B cell (primary cell): ENCODE results near the gene ZCCHC24. TPM values are rescaled to one million over a fixed set of nuclear protein-coding genes. Genes with fewer than 3 reads are reported as not detected.

Experiments used
- ATAC-seq: fragments of 200-7000 bp; cut with Tn5 transposase; one replicate; pipeline ENCODE4 v1.10.0; 2021; ENCODE audit warnings: low read depth, mild to moderate bottlenecking, moderate number of reproducible peaks, moderate library complexity
- CTCF ChIA-PET: fragments of 350-600 bp; sonication (Branson Sonifier 250); formaldehyde crosslinking; loops from one replicate; lab custom pipeline; 2021; ENCODE audit warnings: antibody characterized with exemption, inconsistent platforms; lab: Charles Lee
- POLR2A ChIA-PET: fragments of 350-600 bp; sonication (Branson Sonifier 250); formaldehyde crosslinking; loops from one replicate; lab custom pipeline; 2021; ENCODE audit warnings: antibody characterized with exemption; lab: Charles Lee
- DNase-seq: peaks from one replicate; pipeline ENCODE4 v3.0.0; 2013
- H2AFZ ChIP-seq: 2 replicates; pipeline ENCODE4 v1.6.1; 2012; ENCODE audit warnings: mild to moderate bottlenecking, low read depth, low read length; ENCODE audit not compliant: insufficient read depth, poor library complexity, severe bottlenecking
- H3K27ac ChIP-seq, 2 donors: 1 replicate in 1 of 2; 2 replicates in 1 of 2; pipeline ENCODE4 v1.5.1; 2012 to 2013; ENCODE audit warnings: low read length in 2 of 2, mild to moderate bottlenecking in 2 of 2, moderate library complexity in 1 of 2
- H3K27me3 ChIP-seq, 4 experiments: fragments of 200-600 bp in 1 of 4; sonication (generic) in 1 of 4; replicated peaks in 1 of 4; 1 replicate in 2 of 4; 2 replicates in 2 of 4; pipeline versions ENCODE4 v1.6.1 to v1.7.0; 2013 to 2016; ENCODE audit warnings: low read length in 3 of 4, mild to moderate bottlenecking in 2 of 4, mixed read lengths in 1 of 4, moderate library complexity in 1 of 4; ENCODE audit not compliant: insufficient read depth in 4 of 4, control insufficient read depth in 3 of 4; ENCODE audit errors: control extremely low read depth in 1 of 4
- H3K36me3 ChIP-seq, 2 experiments: replicated peaks in 1 of 2; 1 replicate in 1 of 2; 2 replicates in 1 of 2; pipeline versions ENCODE4 v1.6.1 to v1.7.1; 2013; ENCODE audit warnings: low read length in 1 of 2; ENCODE audit not compliant: insufficient read depth in 2 of 2, control insufficient read depth in 1 of 2; ENCODE audit errors: control extremely low read depth in 1 of 2, extremely low read depth in 1 of 2
- H3K4me1 ChIP-seq, 2 donors: fragments of 200-600 bp in 1 of 2; sonication (generic) in 1 of 2; 1 replicate in 1 of 2; 2 replicates in 1 of 2; pipeline versions ENCODE4 v1.5.1 to v1.6.1; 2013 to 2017; ENCODE audit warnings: low read length in 2 of 2; ENCODE audit not compliant: control insufficient read depth in 2 of 2, insufficient read depth in 2 of 2
- H3K4me2 ChIP-seq: replicated peaks from 2 replicates; pipeline ENCODE3; 2012; ENCODE audit warnings: mild to moderate bottlenecking, low read depth, low read length; ENCODE audit not compliant: poor library complexity, severe bottlenecking
- H3K4me3 ChIP-seq, 5 experiments: fragments of 200-600 bp in 1 of 5; sonication (generic) in 1 of 5; 1 replicate in 3 of 5; 2 replicates in 2 of 5; pipeline versions ENCODE4 v1.5.1 to v1.7.0; 2011 to 2016; ENCODE audit warnings: low read length in 4 of 5, mild to moderate bottlenecking in 4 of 5, low read depth in 2 of 5, control low read depth in 1 of 5, moderate library complexity in 1 of 5; ENCODE audit not compliant: insufficient read depth in 1 of 5; ENCODE audit errors: control extremely low read depth in 1 of 5, extremely low read depth in 1 of 5
- H3K79me2 ChIP-seq: fragments of 200-600 bp; sonication (generic); one replicate; pipeline ENCODE4 v1.6.0; 2016; ENCODE audit warnings: low read length; ENCODE audit not compliant: control insufficient read depth, insufficient read depth
- H3K9ac ChIP-seq: fragments of 200-600 bp; sonication (generic); 2 replicates; pipeline ENCODE4 v1.6.1; 2017; ENCODE audit warnings: mild to moderate bottlenecking, low read length, moderate library complexity
- H3K9me3 ChIP-seq, 3 donors: one replicate each; pipeline versions ENCODE4 v1.6.1 to v1.7.1; 2013; ENCODE audit warnings: low read length in 2 of 3; ENCODE audit not compliant: control insufficient read depth in 2 of 3, insufficient read depth in 1 of 3; ENCODE audit errors: control extremely low read depth in 1 of 3
- H4K20me1 ChIP-seq: 2 replicates; pipeline ENCODE4 v1.6.0; 2012; ENCODE audit warnings: mild to moderate bottlenecking, low read length; ENCODE audit not compliant: insufficient read depth, control insufficient read depth, poor library complexity, severe bottlenecking
- H3K27ac Mint-ChIP-seq: one replicate; pipeline ENCODE4 v1.8.0; 2021; ENCODE audit warnings: mixed read lengths
- H3K27me3 Mint-ChIP-seq: one replicate; pipeline ENCODE4 v1.8.0; 2021; ENCODE audit warnings: mixed read lengths
- H3K4me1 Mint-ChIP-seq: one replicate; pipeline ENCODE4 v1.8.0; 2021; ENCODE audit warnings: mixed read lengths
- H3K4me3 Mint-ChIP-seq: one replicate; pipeline ENCODE4 v1.8.0; 2021; ENCODE audit warnings: mixed read lengths
- H3K9me3 Mint-ChIP-seq: one replicate; pipeline ENCODE4 v1.8.0; 2022; ENCODE audit warnings: mixed read lengths; ENCODE audit not compliant: insufficient read depth
- EZH2 ChIP-seq: IDR thresholded peaks from 2 replicates; pipeline ENCODE4 v1.6.1; 2012; ENCODE audit warnings: borderline replicate concordance, low read depth, mild to moderate bottlenecking, moderate library complexity, low read length; ENCODE audit not compliant: insufficient read depth, poor library complexity, severe bottlenecking
- WGBS: methylation state at CpG from one replicate; pipeline ENCODE4 v1.1.5; 2013; ENCODE audit warnings: missing lambda C conversion rate; ENCODE audit not compliant: insufficient coverage; 5-methylcytosine and 5-hydroxymethylcytosine counted together
- intact Hi-C: fragments of 100-400 bp; cut with micrococcal nuclease; formaldehyde crosslinking; loops from one replicate; pipeline ENCODE4 v1.10.0; 2022
- polyA plus RNA-seq: library from polyadenylated mRNA; depleted of rRNA; stranded (reverse); fragments of >200 nt; gene quantifications from 2 replicates; pipeline ENCODE4 v1.2.3, GENCODE V29; 2012
- total RNA-seq, 2 donors: library from RNA; stranded (reverse); fragments of 120-200 nt in 1 of 2; gene quantifications; 1 replicate in 1 of 2; 2 replicates in 1 of 2; pipeline versions ENCODE4 v1.2.3 to v1.2.4, GENCODE V29; 2013 to 2022
- TF ChIP-seq, protein P1 (sequence below): fragments of 200-600 bp; IDR thresholded peaks from one replicate; pipeline ENCODE4 v1.8.0; 2022; ENCODE audit warnings: antibody characterized with exemption, mild to moderate bottlenecking

Gene ZCCHC24
- total and polyA plus RNA-seq, 2 donors (not counting 1 experiment from before 2014, with no cell fraction given): 0.34 to 2.3 TPM

DNA sequence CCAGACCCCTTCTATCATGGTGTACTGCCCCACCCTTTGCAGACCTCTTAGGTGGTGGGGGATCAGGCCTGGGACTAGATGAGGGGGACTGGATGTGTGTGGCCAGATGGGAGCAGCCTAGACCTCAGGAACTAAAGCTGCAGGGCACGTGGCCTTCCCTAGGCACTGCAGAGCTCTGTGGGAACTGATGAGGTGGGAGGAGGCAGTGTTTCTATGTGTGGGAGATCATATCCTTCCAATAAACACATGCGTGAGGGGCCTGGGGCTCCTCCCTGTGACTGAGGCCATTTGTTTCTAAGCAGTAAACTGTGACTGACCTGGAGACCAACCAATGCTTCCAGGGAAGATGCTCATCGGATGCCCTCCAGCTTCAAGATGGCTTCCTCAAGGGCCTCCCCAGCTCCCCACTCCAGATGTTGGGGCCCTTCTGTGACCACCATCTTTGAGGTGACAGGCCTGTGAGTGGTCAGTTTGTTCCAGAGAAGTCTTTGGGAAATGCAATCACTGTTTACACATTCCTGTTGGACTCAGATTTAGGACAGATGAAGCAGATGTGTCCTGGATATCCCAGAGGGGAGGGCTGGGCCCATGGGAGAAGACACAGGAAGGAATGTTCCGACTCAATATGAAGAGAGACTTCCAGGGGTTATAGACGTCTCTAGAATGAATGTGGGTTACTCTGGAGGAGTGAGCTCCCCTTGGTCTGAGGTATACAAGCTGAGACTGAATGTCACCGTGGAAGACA lies 23.6 kb upstream of the ZCCHC24 start:
- Histone ChIP-seq H3K9ac (no peak overlapping the region), H3K4me2 (no peak overlapping the region), H3K79me2 (no peaks in the 10 kb centered on the region), H3K27me3 (peaks cover 0 to 3% (median 0%) of the 10 kb centered on the region in 4 experiments), H4K20me1 (no peaks in the 10 kb centered on the region), H3K27ac (no peak overlapping the region), H3K9me3 (peaks cover 0 to 2% (median 0%) of the 10 kb centered on the region in 3 donors), H3K4me1 (no peaks in the 10 kb centered on the region), H3K36me3 (no peaks in the 10 kb centered on the region), H3K4me3 (no peak overlapping the region), H2AFZ (no peak overlapping the region)
- ATAC-seq: no peak
- H3K27ac Mint-ChIP-seq: no peak overlapping the region
- no peak for DNase-seq
- H3K4me3 Mint-ChIP-seq: no peak overlapping the region
- no peak for TF ChIP-seq EZH2
- TF ChIP-seq, protein P1, sequence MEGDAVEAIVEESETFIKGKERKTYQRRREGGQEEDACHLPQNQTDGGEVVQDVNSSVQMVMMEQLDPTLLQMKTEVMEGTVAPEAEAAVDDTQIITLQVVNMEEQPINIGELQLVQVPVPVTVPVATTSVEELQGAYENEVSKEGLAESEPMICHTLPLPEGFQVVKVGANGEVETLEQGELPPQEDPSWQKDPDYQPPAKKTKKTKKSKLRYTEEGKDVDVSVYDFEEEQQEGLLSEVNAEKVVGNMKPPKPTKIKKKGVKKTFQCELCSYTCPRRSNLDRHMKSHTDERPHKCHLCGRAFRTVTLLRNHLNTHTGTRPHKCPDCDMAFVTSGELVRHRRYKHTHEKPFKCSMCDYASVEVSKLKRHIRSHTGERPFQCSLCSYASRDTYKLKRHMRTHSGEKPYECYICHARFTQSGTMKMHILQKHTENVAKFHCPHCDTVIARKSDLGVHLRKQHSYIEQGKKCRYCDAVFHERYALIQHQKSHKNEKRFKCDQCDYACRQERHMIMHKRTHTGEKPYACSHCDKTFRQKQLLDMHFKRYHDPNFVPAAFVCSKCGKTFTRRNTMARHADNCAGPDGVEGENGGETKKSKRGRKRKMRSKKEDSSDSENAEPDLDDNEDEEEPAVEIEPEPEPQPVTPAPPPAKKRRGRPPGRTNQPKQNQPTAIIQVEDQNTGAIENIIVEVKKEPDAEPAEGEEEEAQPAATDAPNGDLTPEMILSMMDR: no peak
- H3K9me3 Mint-ChIP-seq: no peaks in the 10 kb centered on the region
- no peaks in the 10 kb centered on the region for H3K4me1 Mint-ChIP-seq
- 79% methylated on average over 5 of the region's 6 CpGs for WGBS
- CTCF ChIA-PET: interaction anchor here (0.7 to 5.7 kb wide), 5 partner anchors 8 to 274 kb away, joined by 3 to 65 read pairs (median 5); no protein-coding TSS in a partner anchor
- POLR2A ChIA-PET: no interaction called here
- intact Hi-C loops: no loop called here
- H3K27me3 Mint-ChIP-seq: peaks cover 25% of the 10 kb centered on the region

DNA sequence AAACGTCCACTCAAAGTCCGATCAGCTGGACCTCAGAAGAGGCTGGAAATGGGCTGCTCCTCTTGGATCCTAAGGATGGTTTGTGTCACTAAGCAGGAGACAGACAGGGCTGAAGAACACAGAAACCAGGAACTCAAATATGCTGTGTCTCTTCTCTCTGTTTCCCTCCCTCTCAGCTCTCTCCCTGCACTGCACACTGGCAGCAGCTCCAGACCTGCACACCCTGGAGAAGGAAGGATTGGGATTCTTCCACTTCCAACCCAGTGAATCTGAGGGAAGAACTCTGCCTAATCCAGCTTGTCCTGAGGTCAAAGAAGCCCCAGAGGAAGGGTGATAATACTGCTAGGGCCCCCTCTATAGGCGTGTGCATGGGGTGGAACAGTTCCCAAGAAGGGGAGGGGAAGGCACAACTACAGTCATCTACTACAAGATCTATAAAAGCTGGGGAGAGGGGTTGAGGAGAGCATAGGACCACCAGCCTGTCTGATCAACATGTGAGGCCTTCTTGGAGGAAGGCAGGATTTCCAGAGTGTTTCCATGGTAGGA lies 22.7 kb upstream of the ZCCHC24 start:
- H3K4me2 ChIP-seq: no peak overlapping the region
- WGBS: 52% methylated on average over 2 of the region's 3 CpGs
- no peak for TF ChIP-seq EZH2
- TF ChIP-seq, protein P1: no peak

More for the DNA sequence above, 22.7 kb upstream of the ZCCHC24 start:
- peaks cover 0 to 3% (median 0%) of the 10 kb centered on the region in 3 donors for H3K9me3 ChIP-seq
- no peaks in the 10 kb centered on the region for H3K4me1 ChIP-seq
- no peak for DNase-seq
- Mint-ChIP-seq H3K4me1 (no peaks in the 10 kb centered on the region), H3K9me3 (no peaks in the 10 kb centered on the region), H3K27ac (no peak overlapping the region), H3K27me3 (peaks cover 18% of the 10 kb centered on the region), H3K4me3 (no peak overlapping the region)
- ATAC-seq: no peak
- H4K20me1 ChIP-seq: no peaks in the 10 kb centered on the region
- no peaks in the 10 kb centered on the region for H3K79me2 ChIP-seq
- peaks cover 0 to 3% (median 0%) of the 10 kb centered on the region in 4 experiments for H3K27me3 ChIP-seq
- ChIA-PET CTCF (interaction anchor here (0.7 to 5.7 kb wide), 15 partner anchors 9 to 273 kb away, joined by 3 to 65 read pairs (median 4); no protein-coding TSS in a partner anchor), POLR2A (no interaction called here)
- no peaks in the 10 kb centered on the region for H3K36me3 ChIP-seq
- intact Hi-C loops: no loop called here
- H2AFZ ChIP-seq: no peak overlapping the region
- no peak overlapping the region for H3K4me3 ChIP-seq
- no peak overlapping the region for H3K27ac ChIP-seq
- no peak overlapping the region for H3K9ac ChIP-seq
